Measurements from ENCODE around the gene CLDN14. TPM values are rescaled to one million over a fixed set of nuclear protein-coding genes. Genes with fewer than 3 reads are reported as not detected.

Gene CLDN14
- total and polyA plus RNA-seq, 10 donors: 0.13 to 0.94 (median 0.35) TPM; not detected in 4

- Histone ChIP-seq H3K4me3 (no peak overlapping the region), H3K9me3 (no peaks in the 10 kb centered on the region), H3K27me3 (replicated peaks in 1 of 7) (peaks cover 0 to 5% (median 0%) of the 10 kb centered on the region in 7 donors), H3K27ac (no peak overlapping the region), H3K4me1 (peaks cover 0 to 20% (median 12%) of the 10 kb centered on the region in 6 donors), H3K36me3 (no peaks in the 10 kb centered on the region)
- intact Hi-C loops (cut with DNase I; ENCODE audit: low total_unique reads): no loop called here
- DNase-seq: no peak
- TF ChIP-seq POLR2AphosphoS5 (IDR thresholded peaks at IDR 0.05): no peak
- TF ChIP-seq CTCF (IDR thresholded peaks at IDR 0.05 in 8 of 11, conservative IDR thresholded peaks at IDR 0.05 in 3 of 11): no peak
- no peak for TF ChIP-seq POLR2A (IDR thresholded peaks at IDR 0.05)
- 91 to 96% (median 93%) methylated on average over 8 of the region's 8 CpGs for WGBS, 5 donors
These were observed 55.3 kb downstream of the CLDN14 start for GRCh38 chr21:36424592-36424991.

- Histone ChIP-seq H3K4me1 (peaks cover 0 to 13% (median 7%) of the 10 kb centered on the region in 6 donors), H3K27ac (no peak overlapping the region), H3K36me3 (no peaks in the 10 kb centered on the region), H3K4me3 (no peak overlapping the region), H3K9me3 (no peaks in the 10 kb centered on the region), H3K27me3 (replicated peaks in 1 of 7) (no peaks in the 10 kb centered on the region)
- DNase-seq: no peak
- intact Hi-C loops (cut with DNase I; ENCODE audit: low total_unique reads): no loop called here
- TF ChIP-seq POLR2A (IDR thresholded peaks at IDR 0.05): no peak
- TF ChIP-seq CTCF (IDR thresholded peaks at IDR 0.05 in 8 of 11, conservative IDR thresholded peaks at IDR 0.05 in 3 of 11): no peak
- TF ChIP-seq POLR2AphosphoS5 (IDR thresholded peaks at IDR 0.05): no peak
- WGBS, 5 donors: 62 to 75% (median 68%) methylated on average over 12 of the region's 12 CpGs
These were observed 56.0 kb downstream of the CLDN14 start for GRCh38 chr21:36423771-36424433.

- WGBS, 5 donors: 67 to 72% (median 69%) methylated on average over 27 to 28 of the region's 28 CpGs
- intact Hi-C loops (cut with DNase I; ENCODE audit: low total_unique reads): no loop called here
These were observed 57.4 kb downstream of the CLDN14 start for GRCh38 chr21:36422279-36423098.

More at GRCh38 chr21:36422279-36423098, 57.4 kb downstream of the CLDN14 start:
- Histone ChIP-seq H3K9me3 (no peaks in the 10 kb centered on the region), H3K27ac (no peak overlapping the region), H3K4me1 (peaks cover 0 to 9% (median 3%) of the 10 kb centered on the region in 6 donors), H3K4me3 (no peak overlapping the region), H3K27me3 (replicated peaks in 1 of 7) (no peaks in the 10 kb centered on the region), H3K36me3 (peaks cover 0 to 9% (median 0%) of the 10 kb centered on the region in 6 donors)
- no peak for DNase-seq
- TF ChIP-seq CTCF (IDR thresholded peaks at IDR 0.05 in 8 of 11, conservative IDR thresholded peaks at IDR 0.05 in 3 of 11) (peak in 8 of 11 experiments; percentile 25 to 66 (median 49)), POLR2A (IDR thresholded peaks at IDR 0.05) (no peak)
